GM18505 (cell line): Measurements from ENCODE around the gene KLHDC7A.

Source experiments
- ATAC-seq: cut with Tn5 transposase; IDR thresholded peaks from one replicate; pipeline ENCODE4 v1.9.1; 2021; ENCODE audit not compliant: unreplicated experiment
- POLR2A ChIP-seq: IDR thresholded peaks from 4 replicates; pipeline ENCODE4 v1.6.1; 2011; ENCODE audit warnings: borderline replicate concordance; ENCODE audit not compliant: insufficient read depth, insufficient read length; ENCODE audit errors: extremely low read depth

KLHDC7A gene

GRCh38 chr1:18531503-18531845 lies 50.7 kb downstream of the KLHDC7A start:
- TF ChIP-seq POLR2A, result no peak
- ATAC-seq, result no peak

- no peak for ATAC-seq
- TF ChIP-seq POLR2A, result no peak
Observed at GRCh38 chr1:18532390-18533170, 51.9 kb downstream of the KLHDC7A start.

GRCh38 chr1:18533259-18533658 lies 52.5 kb downstream of the KLHDC7A start:
- no peak for ATAC-seq
- no peak for TF ChIP-seq POLR2A

GRCh38 chr1:18534810-18535205 lies 54.1 kb downstream of the KLHDC7A start:
- TF ChIP-seq POLR2A, result no peak
- no peak for ATAC-seq
